Transverse colon (tissue), 4 donors: ENCODE data around the gene SNX8.

Experiments
- EP300 ChIP-seq: sonication (generic); formaldehyde crosslinking; IDR thresholded peaks from one replicate; pipeline ENCODE4 v1.6.1; 2017; ENCODE audit warnings: antibody characterized with exemption, low read depth
- POLR2AphosphoS5 ChIP-seq, 3 donors: sonication (generic); formaldehyde crosslinking; IDR thresholded peaks; one replicate each; pipeline ENCODE4 v1.6.1; 2016; ENCODE audit warnings: antibody characterized with exemption in 3 of 3
- TF ChIP-seq, protein P1 (sequence below), 5 experiments: fragments of 200-600 bp in 3 of 5; fragments of 450-650 bp in 2 of 5; sonication (generic) in 3 of 5; IDR thresholded peaks; 1 replicate in 2 of 5; 2 replicates in 3 of 5; pipeline ENCODE4 v1.5.1; 2016 to 2017; ENCODE audit warnings: antibody characterized with exemption in 5 of 5, inconsistent platforms in 3 of 5, mild to moderate bottlenecking in 2 of 5, moderate library complexity in 1 of 5

DNA sequence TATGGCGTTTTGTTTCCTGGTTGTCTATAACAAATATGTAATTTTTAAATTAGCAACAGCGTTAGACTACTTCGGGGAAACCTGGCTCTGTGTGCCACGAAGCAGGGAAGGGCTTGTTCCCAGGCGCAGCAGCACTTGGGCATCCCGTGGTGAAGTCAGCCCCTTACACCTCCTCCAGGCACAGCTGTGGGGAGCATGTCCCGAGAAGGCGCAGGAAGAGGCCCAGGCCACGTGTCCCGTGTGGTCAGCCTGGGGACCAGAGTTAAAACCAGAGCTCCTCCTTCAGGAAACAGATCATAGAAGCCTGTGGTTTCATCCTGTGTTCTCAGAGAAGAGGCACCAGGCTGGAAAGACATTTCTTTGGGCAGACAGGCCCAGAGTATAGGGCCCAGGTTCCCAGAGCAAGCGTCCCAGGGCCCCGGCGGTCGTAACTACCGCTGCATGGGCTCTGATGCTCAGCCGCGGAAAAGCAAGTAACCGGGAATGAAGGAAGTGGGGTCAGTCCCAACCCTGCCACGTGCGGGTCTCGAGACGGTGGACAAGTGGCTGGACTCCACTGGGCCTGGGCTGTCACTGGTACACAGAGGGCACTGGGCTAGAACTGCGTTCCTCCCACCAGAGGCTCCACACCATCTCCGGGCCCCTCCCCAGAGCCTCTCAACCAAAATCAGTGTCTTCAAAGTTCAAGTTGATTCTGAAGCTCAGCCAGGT is 65.1 kb downstream of the SNX8 start:
- TF ChIP-seq, protein P1, sequence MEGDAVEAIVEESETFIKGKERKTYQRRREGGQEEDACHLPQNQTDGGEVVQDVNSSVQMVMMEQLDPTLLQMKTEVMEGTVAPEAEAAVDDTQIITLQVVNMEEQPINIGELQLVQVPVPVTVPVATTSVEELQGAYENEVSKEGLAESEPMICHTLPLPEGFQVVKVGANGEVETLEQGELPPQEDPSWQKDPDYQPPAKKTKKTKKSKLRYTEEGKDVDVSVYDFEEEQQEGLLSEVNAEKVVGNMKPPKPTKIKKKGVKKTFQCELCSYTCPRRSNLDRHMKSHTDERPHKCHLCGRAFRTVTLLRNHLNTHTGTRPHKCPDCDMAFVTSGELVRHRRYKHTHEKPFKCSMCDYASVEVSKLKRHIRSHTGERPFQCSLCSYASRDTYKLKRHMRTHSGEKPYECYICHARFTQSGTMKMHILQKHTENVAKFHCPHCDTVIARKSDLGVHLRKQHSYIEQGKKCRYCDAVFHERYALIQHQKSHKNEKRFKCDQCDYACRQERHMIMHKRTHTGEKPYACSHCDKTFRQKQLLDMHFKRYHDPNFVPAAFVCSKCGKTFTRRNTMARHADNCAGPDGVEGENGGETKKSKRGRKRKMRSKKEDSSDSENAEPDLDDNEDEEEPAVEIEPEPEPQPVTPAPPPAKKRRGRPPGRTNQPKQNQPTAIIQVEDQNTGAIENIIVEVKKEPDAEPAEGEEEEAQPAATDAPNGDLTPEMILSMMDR (IDR thresholded peaks at IDR 0.05): no peak
- TF ChIP-seq EP300: no peak
- TF ChIP-seq POLR2AphosphoS5 (IDR thresholded peaks at IDR 0.05): no peak
